BE2C (cell line): Measurements from ENCODE around the gene PTK6.

Source experiments
- DNase-seq: peaks from one replicate; pipeline ENCODE4 v3.0.0-alpha.2; 2020
- H3K27me3 ChIP-seq: fragments of 250-450 bp; sonication (Bioruptor Pico); 2 replicates; pipeline ENCODE4 v1.5.1; 2020; ENCODE audit warnings: mild to moderate bottlenecking
- H3K36me3 ChIP-seq: fragments of 250-450 bp; sonication (Bioruptor Pico); 2 replicates; pipeline ENCODE4 v1.5.1; 2020; ENCODE audit warnings: mild to moderate bottlenecking
- H3K4me1 ChIP-seq: fragments of 250-450 bp; sonication (Bioruptor Pico); 2 replicates; pipeline ENCODE4 v1.5.1; 2020
- H3K4me3 ChIP-seq: 2 replicates; pipeline ENCODE4 v1.5.1; 2011; ENCODE audit warnings: low read depth, low read length
- H3K9me3 ChIP-seq: fragments of 250-450 bp; sonication (Bioruptor Pico); 2 replicates; pipeline ENCODE4 v1.5.1; 2020
- TF ChIP-seq, protein P1 (sequence below): IDR thresholded peaks from 2 replicates; pipeline ENCODE4 v1.5.1; 2012; ENCODE audit warnings: mild to moderate bottlenecking, low read depth, low read length

The PTK6 gene

GRCh38 chr20:63534427-63534830 is 2.7 kb downstream of the PTK6 start:
- Histone ChIP-seq H3K27me3 (no peaks in the 10 kb centered on the region), H3K36me3 (no peaks in the 10 kb centered on the region), H3K4me1 (peaks cover 4% of the 10 kb centered on the region), H3K4me3 (no peak overlapping the region), H3K9me3 (no peaks in the 10 kb centered on the region)
- peak; percentile 22 for DNase-seq
- TF ChIP-seq, protein P1, sequence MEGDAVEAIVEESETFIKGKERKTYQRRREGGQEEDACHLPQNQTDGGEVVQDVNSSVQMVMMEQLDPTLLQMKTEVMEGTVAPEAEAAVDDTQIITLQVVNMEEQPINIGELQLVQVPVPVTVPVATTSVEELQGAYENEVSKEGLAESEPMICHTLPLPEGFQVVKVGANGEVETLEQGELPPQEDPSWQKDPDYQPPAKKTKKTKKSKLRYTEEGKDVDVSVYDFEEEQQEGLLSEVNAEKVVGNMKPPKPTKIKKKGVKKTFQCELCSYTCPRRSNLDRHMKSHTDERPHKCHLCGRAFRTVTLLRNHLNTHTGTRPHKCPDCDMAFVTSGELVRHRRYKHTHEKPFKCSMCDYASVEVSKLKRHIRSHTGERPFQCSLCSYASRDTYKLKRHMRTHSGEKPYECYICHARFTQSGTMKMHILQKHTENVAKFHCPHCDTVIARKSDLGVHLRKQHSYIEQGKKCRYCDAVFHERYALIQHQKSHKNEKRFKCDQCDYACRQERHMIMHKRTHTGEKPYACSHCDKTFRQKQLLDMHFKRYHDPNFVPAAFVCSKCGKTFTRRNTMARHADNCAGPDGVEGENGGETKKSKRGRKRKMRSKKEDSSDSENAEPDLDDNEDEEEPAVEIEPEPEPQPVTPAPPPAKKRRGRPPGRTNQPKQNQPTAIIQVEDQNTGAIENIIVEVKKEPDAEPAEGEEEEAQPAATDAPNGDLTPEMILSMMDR, result no peak

DNA sequence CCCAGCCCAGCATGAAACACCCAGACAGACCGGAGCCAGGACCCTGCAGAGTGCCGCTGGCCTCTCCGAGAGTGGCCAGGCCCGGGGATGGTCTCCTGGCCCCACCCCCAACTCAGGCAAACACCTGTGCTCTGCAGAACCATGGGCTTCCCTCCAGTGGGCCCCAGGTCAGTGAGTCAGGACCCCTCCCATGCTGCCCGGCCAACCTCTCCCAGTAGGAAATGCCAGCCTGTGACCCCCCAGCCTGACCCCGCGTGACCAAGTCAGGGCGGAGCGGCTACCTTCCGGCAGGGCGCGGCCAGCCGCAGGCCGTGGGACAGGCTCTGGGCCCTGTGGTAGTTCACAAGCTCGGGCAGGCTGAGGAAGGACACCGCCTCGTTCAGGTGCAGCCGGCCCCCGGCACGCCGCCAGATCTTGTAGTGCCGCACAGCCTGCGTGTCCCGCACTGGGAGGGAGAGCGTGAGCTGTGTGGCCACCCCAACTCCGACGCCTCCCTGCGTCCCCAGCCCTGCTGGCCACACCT is 3.2 kb downstream of the PTK6 start:
- Histone ChIP-seq H3K4me1 (peaks cover 4% of the 10 kb centered on the region), H3K27me3 (no peaks in the 10 kb centered on the region), H3K36me3 (no peaks in the 10 kb centered on the region), H3K9me3 (no peaks in the 10 kb centered on the region), H3K4me3 (no peak overlapping the region)
- TF ChIP-seq, protein P1, result no peak
- no peak for DNase-seq

DNA sequence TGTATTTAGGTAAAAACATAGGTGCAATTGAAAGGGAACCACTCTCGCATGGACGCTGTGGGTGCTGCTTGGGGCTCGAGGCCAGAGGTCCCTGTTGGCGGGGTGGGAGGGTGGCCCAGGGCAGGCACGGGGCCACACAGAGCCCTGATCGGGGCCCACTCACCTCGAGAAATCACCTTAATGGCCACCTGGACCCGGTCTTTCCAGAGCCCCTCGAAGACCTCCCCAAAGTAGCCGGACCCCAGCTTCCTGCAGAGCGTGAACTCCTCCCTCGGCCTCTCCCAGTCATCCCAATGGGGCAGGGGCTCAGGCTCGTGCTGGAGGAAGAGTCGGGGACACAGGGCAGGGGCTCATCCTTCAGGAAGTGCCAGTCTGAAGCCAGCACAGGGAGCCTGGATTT is 3.8 kb downstream of the PTK6 start:
- peak; percentile 5 for DNase-seq
- TF ChIP-seq, protein P1, result no peak
- no peaks in the 10 kb centered on the region for H3K27me3 ChIP-seq
- peaks cover 4% of the 10 kb centered on the region for H3K4me1 ChIP-seq
- H3K4me3 ChIP-seq, result no peak overlapping the region
- H3K36me3 ChIP-seq, result no peaks in the 10 kb centered on the region
- no peaks in the 10 kb centered on the region for H3K9me3 ChIP-seq

- Histone ChIP-seq H3K4me3 (no peak overlapping the region), H3K27me3 (no peaks in the 10 kb centered on the region), H3K4me1 (peaks cover 4% of the 10 kb centered on the region), H3K36me3 (no peaks in the 10 kb centered on the region), H3K9me3 (no peaks in the 10 kb centered on the region)
- peak; percentile 8 for DNase-seq
- TF ChIP-seq, protein P1, result no peak
Observed at GRCh38 chr20:63532449-63532971, 4.7 kb downstream of the PTK6 start.

- Histone ChIP-seq H3K4me1 (peaks cover 4% of the 10 kb centered on the region), H3K36me3 (no peaks in the 10 kb centered on the region), H3K27me3 (no peaks in the 10 kb centered on the region), H3K4me3 (no peak overlapping the region), H3K9me3 (no peaks in the 10 kb centered on the region)
- TF ChIP-seq, protein P1, result no peak
- peak; percentile 14 for DNase-seq
Observed at GRCh38 chr20:63531686-63532448, 5.3 kb downstream of the PTK6 start.

GRCh38 chr20:63530788-63531160 is 6.4 kb downstream of the PTK6 start:
- TF ChIP-seq, protein P1, result no peak
- DNase-seq, result peak; percentile 5
- Histone ChIP-seq H3K4me1 (no peaks in the 10 kb centered on the region), H3K27me3 (no peaks in the 10 kb centered on the region), H3K9me3 (no peaks in the 10 kb centered on the region), H3K36me3 (no peaks in the 10 kb centered on the region), H3K4me3 (no peak overlapping the region)
